K562 (cell line): Measurements from ENCODE around the gene SPTSSA. TPM values are rescaled to one million over a fixed set of nuclear protein-coding genes. Genes with fewer than 3 reads are reported as not detected.

Source experiments
- ATAC-seq: fragments of 200-7000 bp; cut with Tn5 transposase; 3 replicates; pipeline ENCODE4 v1.9.1; 2020; ENCODE audit warnings: moderate library complexity
- BruUV-seq: library from RNA; stranded (reverse); fragments of 400-500 nt; replicated peaks from 2 replicates; lab custom pipeline; 2021; lab: Mats Ljungman, UMichigan
- CTCF ChIA-PET: fragments of 300-600 bp; formaldehyde crosslinking; extraction: SDS; loops from one replicate; lab custom pipeline; 2021; ENCODE audit warnings: low intra/inter-chr PET ratio; lab: Yijun Ruan, JAX
- POLR2A ChIA-PET: fragments of 300-600, 350-650 bp; sonication (Branson Sonifier 250); formaldehyde crosslinking; extraction: SDS; loops from one replicate; lab custom pipeline; 2021; ENCODE audit warnings: antibody characterized with exemption, inconsistent platforms; lab: Yijun Ruan, JAX
- DNase-seq, 4 experiments: peaks; one replicate each; pipeline versions ENCODE4 v3.0.0 to v3.0.0-alpha.2; 2011 to 2018; ENCODE audit warnings: low spot score in 3 of 4, mixed read lengths in 3 of 4; ENCODE audit errors: extremely low read depth in 1 of 4
- FAIRE-seq: peaks from 2 replicates; lab custom pipeline; 2011; peaks lifted over from hg19 to GRCh38; lab: Jason Lieb, UNC
- H2AFZ ChIP-seq: 2 replicates; pipeline ENCODE4 v1.6.0; 2011; ENCODE audit warnings: low read depth, low read length, control low read depth, inconsistent platforms
- H3K27ac ChIP-seq: fragments of 200-600 bp; 3 replicates; pipeline ENCODE4 v1.8.0; 2011; ENCODE audit warnings: low read depth, mild to moderate bottlenecking, control low read depth, inconsistent platforms, low read length, moderate library complexity, mixed read lengths; ENCODE audit errors: extremely low read depth
- H3K27me3 ChIP-seq, 2 experiments: fragments of 300-600 bp in 1 of 2; 2 replicates in 1 of 2; 3 replicates in 1 of 2; pipeline versions ENCODE4 v1.6.0 to v1.8.0; 2011; ENCODE audit warnings: inconsistent platforms in 2 of 2, low read length in 2 of 2, mild to moderate bottlenecking in 1 of 2, mixed read lengths in 1 of 2, moderate library complexity in 1 of 2; ENCODE audit not compliant: control insufficient read depth in 2 of 2, insufficient read depth in 2 of 2
- H3K36me3 ChIP-seq: fragments of 300-600 bp; 3 replicates; pipeline ENCODE4 v1.8.0; 2011; ENCODE audit warnings: mild to moderate bottlenecking, low read length, inconsistent platforms; ENCODE audit not compliant: control insufficient read depth, insufficient read depth
- H3K4me1 ChIP-seq, 2 experiments: fragments of 200-600 bp in 1 of 2; replicated peaks in 1 of 2; 2 replicates in 1 of 2; 3 replicates in 1 of 2; pipeline versions ENCODE4 v1.5.1 to v1.8.0; 2011; ENCODE audit warnings: inconsistent platforms in 2 of 2, low read length in 2 of 2, mild to moderate bottlenecking in 1 of 2, mixed read lengths in 1 of 2, moderate library complexity in 1 of 2; ENCODE audit not compliant: control insufficient read depth in 2 of 2, insufficient read depth in 2 of 2
- H3K4me2 ChIP-seq: 2 replicates; pipeline ENCODE4 v1.6.1; 2011; ENCODE audit warnings: low read length, control low read depth, inconsistent platforms, mixed read lengths; ENCODE audit not compliant: insufficient read depth
- H3K4me3 ChIP-seq: fragments of 200-600 bp; sonication (generic), shearing (Covaris generic); 2 replicates; pipeline ENCODE4 v1.5.1; 2016; ENCODE audit warnings: control low read depth, inconsistent platforms
- H3K79me2 ChIP-seq: fragments of 200-600 bp; 3 replicates; pipeline ENCODE4 v1.8.0; 2011; ENCODE audit warnings: low read length, inconsistent platforms; ENCODE audit not compliant: control insufficient read depth, insufficient read depth
- H3K9ac ChIP-seq, 2 experiments: 2 replicates each; pipeline versions ENCODE4 v1.6.0 to v1.6.1; 2011; ENCODE audit warnings: low read depth in 2 of 2, low read length in 2 of 2, control low read depth in 1 of 2, inconsistent platforms in 1 of 2, mild to moderate bottlenecking in 1 of 2, mixed read lengths in 1 of 2; ENCODE audit not compliant: insufficient read depth in 1 of 2
- H3K9me1 ChIP-seq: one replicate; pipeline ENCODE4 v1.6.0; 2011; ENCODE audit warnings: inconsistent platforms, mild to moderate bottlenecking, low read length, moderate library complexity; ENCODE audit not compliant: control insufficient read depth, insufficient read depth
- H3K9me3 ChIP-seq: replicated peaks from 2 replicates; pipeline ENCODE4 v1.5.1; 2011; ENCODE audit warnings: low read depth, low read length, inconsistent platforms; ENCODE audit not compliant: control insufficient read depth, insufficient read depth
- H4K20me1 ChIP-seq: replicated peaks from 2 replicates; pipeline ENCODE4 v1.6.1; 2011; ENCODE audit warnings: low read length, inconsistent platforms, mixed read lengths; ENCODE audit not compliant: control insufficient read depth, insufficient read depth
- E4F1 ChIP-seq: fragments of 250-450 bp; sonication (Bioruptor Pico); IDR thresholded peaks from 2 replicates; pipeline ENCODE4 v1.5.0; 2021; ENCODE audit warnings: mild to moderate bottlenecking, borderline replicate concordance
- EP300 ChIP-seq: IDR thresholded peaks from 2 replicates; pipeline ENCODE4 v1.6.1; 2012; ENCODE audit warnings: low read length, improper control_type of control experiment
- ETV1 ChIP-seq: fragments of 450-650 bp; conservative IDR thresholded peaks from 2 replicates; pipeline ENCODE4 v1.6.1; 2016; ENCODE audit warnings: missing genetic modification characterization, control low read depth, low read depth, missing compliant biosample characterization
- HMG20B ChIP-seq: fragments of 250-450 bp; sonication (Bioruptor Pico); IDR thresholded peaks from 2 replicates; pipeline ENCODE4 v1.5.0; 2021; ENCODE audit warnings: mild to moderate bottlenecking
- HNRNPUL1 ChIP-seq: fragments of 200-400 bp; formaldehyde crosslinking; IDR thresholded peaks from 2 replicates; pipeline ENCODE4 v1.6.1; 2017; ENCODE audit warnings: low read length
- ILF3 ChIP-seq: fragments of 450-650 bp; IDR thresholded peaks from 2 replicates; pipeline ENCODE4 v1.6.1; 2018; ENCODE audit warnings: antibody characterized with exemption, mild to moderate bottlenecking, moderate library complexity, borderline replicate concordance
- L3MBTL2 ChIP-seq: fragments of 450-650 bp; IDR thresholded peaks from 2 replicates; pipeline ENCODE4 v1.6.1; 2016; ENCODE audit warnings: mild to moderate bottlenecking, moderate library complexity
- NCOR1 ChIP-seq: fragments of 450-650 bp; IDR thresholded peaks from 2 replicates; pipeline ENCODE4 v1.6.1; 2016; ENCODE audit warnings: mild to moderate bottlenecking, moderate library complexity
- PRPF4 ChIP-seq: fragments of 200-400 bp; formaldehyde crosslinking; IDR thresholded peaks from one replicate; pipeline ENCODE4 v1.6.1; 2017; ENCODE audit warnings: low read length, low read depth, mild to moderate bottlenecking; ENCODE audit not compliant: insufficient read depth, poor library complexity, severe bottlenecking
- RBM39 ChIP-seq: fragments of 200-400 bp; formaldehyde crosslinking; optimal IDR thresholded peaks from 2 replicates; pipeline ENCODE3; 2018; ENCODE audit warnings: low read depth, low read length
- RFX5 ChIP-seq: IDR thresholded peaks from 2 replicates; pipeline ENCODE4 v1.6.1; 2011; ENCODE audit warnings: low read depth, mild to moderate bottlenecking, improper control_type of control experiment, low read length
- STAG1 ChIP-seq: sonication (generic); formaldehyde crosslinking; IDR thresholded peaks from 2 replicates; pipeline ENCODE4 v1.5.0; 2020; ENCODE audit warnings: missing genetic modification reagents, borderline replicate concordance
- TARDBP ChIP-seq: fragments of 450-650 bp; IDR thresholded peaks from 2 replicates; pipeline ENCODE4 v1.6.1; 2016
- TBL1XR1 ChIP-seq, 2 experiments: IDR thresholded peaks; 2 replicates each; pipeline ENCODE4 v1.6.1; 2012; ENCODE audit warnings: improper control_type of control experiment in 2 of 2, low read length in 2 of 2, mild to moderate bottlenecking in 1 of 2
- TGIF2 ChIP-seq: sonication (generic); formaldehyde crosslinking; IDR thresholded peaks from 2 replicates; pipeline ENCODE4 v1.8.1; 2022; ENCODE audit warnings: mild to moderate bottlenecking, missing genetic modification reagents, moderate library complexity
- THAP7 ChIP-seq: fragments of 250-450 bp; sonication (Bioruptor Pico); IDR thresholded peaks from 2 replicates; pipeline ENCODE4 v1.5.0; 2021
- XRCC5 ChIP-seq: fragments of 200-400 bp; formaldehyde crosslinking; IDR thresholded peaks from 2 replicates; pipeline ENCODE4 v1.6.1; 2017; ENCODE audit warnings: low read depth, mild to moderate bottlenecking, low read length
- ZBTB2 ChIP-seq: fragments of 450-650 bp; IDR thresholded peaks from 2 replicates; pipeline ENCODE4 v1.6.1; 2016; ENCODE audit warnings: antibody characterized with exemption
- ZC3H8 ChIP-seq: fragments of 450-650 bp; IDR thresholded peaks from 2 replicates; pipeline ENCODE4 v1.6.1; 2017
- ZNF146 ChIP-seq: IDR thresholded peaks from one replicate; pipeline ENCODE4 v1.6.1; 2018; ENCODE audit warnings: missing compliant biosample characterization; ENCODE audit not compliant: unreplicated experiment
- WGBS: fragments of 100-300 bp; shearing (Covaris generic); methylation state at CpG from one replicate; pipeline ENCODE4 v1.1.6; 2016; ENCODE audit warnings: low coverage, mixed read lengths; ENCODE audit not compliant: insufficient coverage; ENCODE audit errors: missing lambda C conversion rate; 5-methylcytosine and 5-hydroxymethylcytosine counted together
- in situ Hi-C: fragments of 300-500 bp; cut with MboI; formaldehyde crosslinking; loops from 4 replicates; pipeline ENCODE4 v1.15.0; 2018; ENCODE audit warnings: inconsistent platforms, mixed read lengths
- intact Hi-C: fragments of 100-400 bp; cut with micrococcal nuclease; formaldehyde crosslinking; loops from 2 replicates; pipeline ENCODE4 v1.14.2; 2022
- polyA plus RNA-seq, 8 experiments: library from polyadenylated mRNA; depleted of rRNA in 4 of 8; stranded (reverse) in 5 of 8; unstranded in 3 of 8; fragments of >200 nt; fragmentation: Nextera tagmentation in 2 of 8; fragmentation: Illumina TruSeq in 1 of 8; extraction: Ambion mirVana in 2 of 8; extraction: Trizol in 1 of 8; gene quantifications; 2 replicates each; pipeline versions ENCODE4 v1.2.1 to v1.2.3, GENCODE V29; 2011 to 2014; ENCODE audit warnings: inconsistent platforms in 1 of 8, missing spikeins in 1 of 8
- total RNA-seq, 7 experiments: library from RNA; depleted of rRNA in 6 of 7; stranded (reverse); fragments of >200 nt in 6 of 7; fragmentation: Illumina TruSeq in 2 of 7; extraction: Trizol in 2 of 7; gene quantifications; 2 replicates each; pipeline versions ENCODE4 v1.2.1 to v1.2.3, GENCODE V29; 2011 to 2021; ENCODE audit warnings: low replicate concordance in 1 of 7

Gene SPTSSA
- total and polyA plus RNA-seq, 9 of the 15 experiments (the other 6 are each of a cell fraction or from before 2014, with no cell fraction given): 6.8 to 35.7 (median 22.0) TPM

GRCh38 chr14:34457186-34457585, 4.9 kb downstream of the SPTSSA start:
- POLR2A ChIA-PET: interaction anchor here (1.3 to 2.0 kb wide), 2 partner anchors 9 to 15 kb away, joined by 6 to 7 read pairs; no protein-coding TSS in a partner anchor
- 91% methylated on average over 3 of the region's 3 CpGs for WGBS
- Histone ChIP-seq H3K27ac (no peak overlapping the region), H3K4me3 (no peak overlapping the region), H3K27me3 (no peaks in the 10 kb centered on the region), H2AFZ (no peak overlapping the region), H4K20me1 (no peaks in the 10 kb centered on the region), H3K4me1 (no peaks in the 10 kb centered on the region; a peak in 1 of 5 replicates), H3K9me1 (no peaks in the 10 kb centered on the region), H3K9me3 (no peaks in the 10 kb centered on the region), H3K9ac (no peak overlapping the region), H3K79me2 (peaks cover 69% of the 10 kb centered on the region), H3K4me2 (no peak overlapping the region), H3K36me3 (peaks cover 26% of the 10 kb centered on the region; the same call in 2 of the 3 replicates)
- intact Hi-C loops: no loop called here
- FAIRE-seq (no peak), ATAC-seq (no peak), DNase-seq (no peak)
- CTCF ChIA-PET: no interaction called here
- TF ChIP-seq HMG20B (CRISPR knock-in tag) (no peak), EP300 (no peak), ZC3H8 (no peak), HNRNPUL1 (no peak), E4F1 (CRISPR knock-in tag) (no peak), THAP7 (CRISPR knock-in tag) (no peak), STAG1 (CRISPR knock-in tag) (no peak), NCOR1 (no peak), TBL1XR1 (IDR thresholded peaks at IDR 0.05; ENCODE audit: low read length in 2 of 2) (no peak), RFX5 (no peak), PRPF4 (no peak), ETV1 (tag) (no peak), TGIF2 (CRISPR knock-in tag) (no peak), ILF3 (no peak), L3MBTL2 (no peak), RBM39 (no peak), ZBTB2 (no peak), XRCC5 (no peak), ZNF146 (CRISPR knock-in tag) (no peak), TARDBP (no peak)
- no TSS peak for BruUV-seq
- in situ Hi-C loops: no loop called here
